Vagina (tissue), 2 donors: Measurements from ENCODE around the gene PCSK6.

Source experiments
- POLR2A ChIP-seq, 2 donors: fragments of 450-650 bp; IDR thresholded peaks; one replicate each; pipeline ENCODE4 v1.6.1; 2017; ENCODE audit warnings: antibody characterized with exemption in 2 of 2, mild to moderate bottlenecking in 2 of 2, moderate library complexity in 2 of 2
- TF ChIP-seq, protein P1 (sequence below), 3 experiments: fragments of 450-650 bp in 2 of 3; fragments of 200-600 bp in 1 of 3; sonication (generic) in 1 of 3; IDR thresholded peaks; one replicate each; pipeline ENCODE4 v1.5.1; 2017 to 2019; ENCODE audit warnings: antibody characterized with exemption in 3 of 3, mild to moderate bottlenecking in 2 of 3, moderate library complexity in 2 of 3

DNA sequence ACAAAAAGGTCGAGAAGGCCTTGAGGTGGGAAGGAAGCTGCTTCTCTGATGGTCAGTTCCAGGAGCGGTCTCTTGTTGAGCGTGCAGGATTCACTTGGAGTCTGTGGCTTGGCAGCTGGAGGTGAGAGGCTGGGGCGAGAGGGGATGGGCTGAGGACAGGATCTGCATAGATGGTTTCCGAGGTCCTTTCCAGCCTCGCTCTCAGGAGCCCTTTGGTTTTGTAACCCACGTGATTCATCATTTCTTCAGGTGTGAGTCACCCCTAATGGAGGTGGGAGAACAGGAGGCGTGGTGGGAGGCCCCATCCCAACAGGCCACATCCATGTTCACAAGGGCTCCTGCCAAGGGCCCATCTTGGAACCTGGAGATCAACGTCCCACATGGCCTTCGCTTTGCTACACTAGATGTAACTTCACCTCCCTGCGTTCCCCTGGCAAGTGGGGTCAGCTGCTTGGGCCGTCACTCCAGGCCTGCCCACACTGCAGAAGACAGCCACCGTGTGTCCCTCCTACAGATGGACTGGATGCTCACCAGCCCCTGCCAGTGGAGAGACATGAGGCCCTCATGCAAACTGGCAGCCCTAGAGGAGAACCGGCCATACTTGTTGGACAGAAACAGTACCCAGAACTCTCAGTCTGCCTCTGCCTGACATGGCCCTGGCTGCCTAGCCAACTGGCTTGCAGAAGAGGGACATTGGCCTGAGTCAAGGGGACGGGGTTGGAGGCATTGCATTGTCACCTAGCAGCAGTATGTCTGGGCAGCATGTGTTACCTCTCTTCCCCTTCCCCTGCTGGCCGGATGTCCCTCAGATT, 1.6 kb upstream of the PCSK6 start:
- TF ChIP-seq POLR2A (IDR thresholded peaks at IDR 0.05), result no peak
- TF ChIP-seq, protein P1, sequence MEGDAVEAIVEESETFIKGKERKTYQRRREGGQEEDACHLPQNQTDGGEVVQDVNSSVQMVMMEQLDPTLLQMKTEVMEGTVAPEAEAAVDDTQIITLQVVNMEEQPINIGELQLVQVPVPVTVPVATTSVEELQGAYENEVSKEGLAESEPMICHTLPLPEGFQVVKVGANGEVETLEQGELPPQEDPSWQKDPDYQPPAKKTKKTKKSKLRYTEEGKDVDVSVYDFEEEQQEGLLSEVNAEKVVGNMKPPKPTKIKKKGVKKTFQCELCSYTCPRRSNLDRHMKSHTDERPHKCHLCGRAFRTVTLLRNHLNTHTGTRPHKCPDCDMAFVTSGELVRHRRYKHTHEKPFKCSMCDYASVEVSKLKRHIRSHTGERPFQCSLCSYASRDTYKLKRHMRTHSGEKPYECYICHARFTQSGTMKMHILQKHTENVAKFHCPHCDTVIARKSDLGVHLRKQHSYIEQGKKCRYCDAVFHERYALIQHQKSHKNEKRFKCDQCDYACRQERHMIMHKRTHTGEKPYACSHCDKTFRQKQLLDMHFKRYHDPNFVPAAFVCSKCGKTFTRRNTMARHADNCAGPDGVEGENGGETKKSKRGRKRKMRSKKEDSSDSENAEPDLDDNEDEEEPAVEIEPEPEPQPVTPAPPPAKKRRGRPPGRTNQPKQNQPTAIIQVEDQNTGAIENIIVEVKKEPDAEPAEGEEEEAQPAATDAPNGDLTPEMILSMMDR (IDR thresholded peaks at IDR 0.05), result no peak
